Astrocyte of the hippocampus (primary cell): Measurements from ENCODE around the gene OTOP1.
"Not testable (repeated sequence)": the region's sequence is repeated elsewhere in the genome, so short reads cannot be mapped to it uniquely, and the experiment has no call there.

Experiments used
- DNase-seq: peaks from one replicate; pipeline ENCODE4 v3.0.0; 2011; ENCODE audit warnings: low read depth, low spot score

The OTOP1 gene

GRCh38 chr4:4164532-4165173 is 62.1 kb downstream of the OTOP1 start:
- DNase-seq = not testable (repeated sequence)

- not testable (repeated sequence) for DNase-seq
These were observed 64.5 kb downstream of the OTOP1 start for GRCh38 chr4:4162186-4162585.

GRCh38 chr4:4160956-4161665 is 65.6 kb downstream of the OTOP1 start:
- DNase-seq = not testable (repeated sequence)

- DNase-seq = peak; percentile 16
These were observed 81.1 kb downstream of the OTOP1 start for GRCh38 chr4:4145622-4146021.

GRCh38 chr4:4143376-4143775 is 83.4 kb downstream of the OTOP1 start:
- DNase-seq = peak; percentile 2

- not testable (repeated sequence) for DNase-seq
These were observed 84.0 kb downstream of the OTOP1 start for GRCh38 chr4:4142679-4143078.

GRCh38 chr4:4141186-4141585 is 85.5 kb downstream of the OTOP1 start:
- not testable (repeated sequence) for DNase-seq
